Epithelial cell of esophagus (primary cell): ENCODE data around the gene RAB19.

Source experiments
- DNase-seq: peaks from one replicate; pipeline ENCODE4 v3.0.0; 2010; ENCODE audit warnings: low read depth
- H3K4me3 ChIP-seq: 2 replicates; pipeline ENCODE4 v1.5.1; 2011; ENCODE audit warnings: mild to moderate bottlenecking, low read length, control low read depth
- CTCF ChIP-seq: IDR thresholded peaks from 2 replicates; pipeline ENCODE4 v1.5.1; 2011; ENCODE audit warnings: low read depth, mild to moderate bottlenecking, low read length, control low read depth, inconsistent platforms; ENCODE audit not compliant: insufficient read depth; ENCODE audit errors: missing control alignments

Gene RAB19

GRCh38 chr7:140463111-140463510 lies 59.3 kb downstream of the RAB19 start:
- no peak overlapping the region for H3K4me3 ChIP-seq
- TF ChIP-seq CTCF = no peak
- no peak for DNase-seq

GRCh38 chr7:140475747-140476333 lies 72.0 kb downstream of the RAB19 start:
- TF ChIP-seq CTCF = peak; percentile 52
- DNase-seq = peak; percentile 56
- no peak overlapping the region for H3K4me3 ChIP-seq

GRCh38 chr7:140476698-140477261 lies 72.9 kb downstream of the RAB19 start:
- H3K4me3 ChIP-seq = no peak overlapping the region
- no peak for DNase-seq
- no peak for TF ChIP-seq CTCF
